ENCODE data around the gene MPO.
A peak's percentile ranks its signal among the peaks of the same experiment; 100 is the strongest.

MPO gene

DNA sequence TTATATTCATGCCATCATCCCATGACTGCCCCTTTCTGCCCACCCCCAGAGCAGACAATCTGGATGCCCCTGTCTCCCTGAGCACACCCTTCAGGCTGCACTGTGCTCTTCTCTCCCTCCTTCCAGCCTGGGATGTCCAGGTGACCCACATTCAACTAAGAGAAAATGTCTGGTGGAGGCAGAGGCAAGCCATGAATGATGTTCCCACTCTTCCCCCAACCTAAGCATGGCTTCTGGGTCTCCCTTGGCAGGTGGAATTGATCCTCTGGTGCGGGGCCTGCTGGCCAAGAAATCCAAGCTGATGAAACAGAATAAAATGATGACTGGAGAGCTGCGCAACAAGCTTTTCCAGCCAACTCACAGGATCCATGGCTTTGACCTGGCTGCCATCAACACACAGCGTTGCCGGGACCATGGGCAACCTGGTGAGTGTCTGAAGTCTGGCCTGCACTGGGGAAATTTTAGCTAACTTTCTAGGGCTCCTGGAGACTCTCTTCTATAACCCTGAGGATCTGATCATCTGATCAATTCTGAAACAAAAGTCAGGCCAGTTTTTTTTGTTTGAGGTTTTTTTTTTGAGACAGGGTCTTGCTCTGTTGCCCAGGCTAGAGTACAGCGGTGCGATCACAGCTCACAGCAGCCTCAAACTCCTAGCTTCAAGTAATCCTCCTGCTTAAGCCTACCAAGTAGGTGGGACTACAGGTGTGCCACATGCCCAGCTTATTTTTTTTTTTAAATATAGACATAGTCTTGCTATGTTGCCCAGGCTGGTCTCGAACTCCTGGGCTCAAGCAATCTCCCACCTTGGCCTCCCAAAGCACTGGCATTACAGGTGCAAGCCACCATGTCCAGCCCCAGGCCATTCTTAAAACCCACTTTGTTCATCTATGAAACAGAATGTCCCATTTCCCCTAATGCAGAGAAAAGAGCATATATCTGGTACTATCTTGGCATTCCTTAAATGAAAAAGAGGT is 14.5 kb downstream of the MPO start:
- DNase-seq (ENCODE audit: low read depth) = no peak

DNA sequence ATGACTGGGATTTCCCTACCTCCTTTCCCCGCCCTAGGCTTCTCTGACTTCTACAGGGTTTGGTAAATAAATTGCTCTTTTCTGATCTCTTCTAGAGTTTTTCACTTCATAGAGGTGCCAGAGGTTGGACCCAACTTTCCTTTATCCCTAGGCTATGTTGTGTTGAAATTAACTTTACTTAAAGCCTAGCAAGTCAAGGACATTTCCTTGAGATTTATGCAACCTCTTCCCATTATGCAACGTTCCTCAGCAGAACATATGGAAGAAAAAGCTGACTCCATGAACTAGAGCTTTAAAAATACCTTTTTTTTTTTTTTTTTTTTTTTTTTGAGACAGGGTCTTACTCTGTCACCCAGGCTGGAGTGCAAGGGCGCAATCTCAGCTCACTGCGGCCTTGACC is 15.5 kb downstream of the MPO start:
- no peak for DNase-seq (ENCODE audit: low read depth)

DNA sequence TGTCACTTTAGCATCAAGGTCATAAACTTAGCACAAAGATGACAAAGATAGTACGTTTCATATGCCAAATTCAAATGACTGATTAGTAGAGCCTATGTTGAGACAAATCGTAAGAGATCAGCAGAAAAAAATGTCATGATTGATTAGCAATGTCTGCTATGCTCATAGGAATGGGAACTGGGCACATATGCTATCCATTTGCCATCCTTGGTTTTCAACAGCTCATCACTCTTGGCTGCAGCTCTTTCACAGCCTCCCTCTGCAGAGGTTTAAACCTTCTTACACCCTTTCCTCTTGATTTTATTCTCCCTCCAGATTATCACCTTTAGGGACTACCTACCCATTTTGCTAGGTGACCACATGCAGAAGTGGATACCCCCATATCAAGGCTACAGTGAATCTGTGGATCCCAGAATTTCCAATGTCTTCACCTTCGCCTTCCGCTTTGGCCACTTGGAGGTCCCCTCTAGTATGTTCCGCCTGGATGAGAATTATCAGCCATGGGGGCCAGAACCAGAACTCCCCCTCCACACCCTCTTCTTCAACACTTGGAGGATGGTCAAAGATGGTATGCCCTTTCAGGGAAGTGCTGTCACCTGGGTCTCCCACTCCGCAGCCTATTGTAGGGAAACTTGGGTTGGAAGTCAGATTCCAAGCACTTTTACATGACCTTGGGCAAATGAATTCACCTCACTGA is 16.2 kb downstream of the MPO start:
- DNase-seq (ENCODE audit: low read depth) = no peak

DNA sequence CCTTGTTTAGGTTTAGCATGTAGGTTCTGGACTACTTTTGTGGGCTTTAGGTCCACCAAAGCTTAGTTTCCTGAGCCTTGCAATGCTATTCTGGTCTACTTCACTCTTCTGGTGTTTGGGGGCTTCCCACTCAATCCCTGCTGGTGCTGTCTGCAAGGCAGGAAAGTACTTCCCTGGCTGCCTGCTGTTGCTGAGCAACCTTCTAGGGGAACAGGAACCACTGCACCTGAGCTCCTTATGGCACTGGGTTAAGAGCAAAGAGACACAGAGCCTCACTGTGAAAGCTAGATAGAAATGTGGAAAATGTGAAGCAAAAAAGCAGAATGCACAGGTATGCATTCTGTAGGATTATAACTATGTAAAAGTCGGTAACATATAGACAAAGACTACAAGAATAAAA is 17.0 kb downstream of the MPO start:
- no peak for DNase-seq (ENCODE audit: low read depth)

DNA sequence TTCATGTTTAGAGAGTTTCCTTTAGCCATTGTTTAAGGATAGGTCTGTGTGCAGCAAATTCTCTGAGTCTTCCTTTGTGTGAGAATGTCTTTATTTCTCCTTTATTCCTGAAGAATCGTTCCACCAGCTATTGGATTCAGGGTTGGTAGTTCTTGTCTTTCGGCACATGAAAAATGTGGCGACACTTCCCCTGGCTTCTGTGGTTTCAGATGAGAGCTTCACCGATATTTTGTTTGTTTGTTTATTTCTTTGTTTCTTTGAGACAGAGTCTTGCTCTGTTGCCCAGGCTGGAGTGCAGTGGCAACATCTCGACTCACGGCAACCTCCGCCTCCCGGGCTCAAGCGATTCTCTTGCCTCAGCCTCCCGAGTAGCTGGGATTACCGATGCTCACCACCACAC is 18.6 kb downstream of the MPO start:
- no peak for DNase-seq (ENCODE audit: low read depth)

DNA sequence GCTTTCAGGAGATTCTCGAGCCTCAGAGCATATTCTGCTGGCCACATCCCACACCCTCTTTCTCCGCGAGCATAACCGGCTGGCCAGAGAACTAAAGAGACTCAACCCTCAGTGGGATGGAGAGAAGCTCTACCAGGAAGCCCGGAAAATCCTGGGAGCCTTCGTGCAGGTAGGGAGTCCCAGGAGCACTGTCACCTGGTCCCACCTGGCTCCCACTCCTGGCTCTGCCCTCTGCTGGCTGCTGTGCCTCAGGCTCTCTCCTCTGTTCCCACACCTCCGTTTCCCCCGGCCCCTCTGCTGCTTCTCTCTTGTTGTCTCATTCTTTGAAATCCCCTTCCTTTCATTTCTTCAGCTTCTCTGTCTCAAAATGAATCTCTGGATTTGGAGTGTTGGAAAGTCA is 25.9 kb downstream of the MPO start:
- DNase-seq (ENCODE audit: low read depth) = no peak

DNA sequence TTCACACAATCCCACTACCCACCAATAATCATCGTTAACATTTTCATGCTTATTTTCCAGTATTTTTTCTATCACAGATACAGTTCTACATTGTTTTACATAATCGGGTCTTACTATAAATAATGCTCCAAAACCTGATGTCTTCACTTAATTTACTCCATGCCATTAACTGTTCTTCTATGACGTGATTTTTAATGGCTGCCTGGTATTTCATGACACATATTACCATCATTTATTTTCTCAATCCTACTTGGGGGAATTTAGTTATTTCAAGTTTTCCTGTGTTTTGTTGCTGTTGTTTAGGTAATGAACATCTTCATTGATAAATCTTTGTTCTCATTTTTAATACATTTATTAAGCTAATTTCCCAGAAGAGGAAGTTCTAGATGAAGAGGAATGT is 27.7 kb downstream of the MPO start:
- DNase-seq (ENCODE audit: low read depth) = no peak

DNA sequence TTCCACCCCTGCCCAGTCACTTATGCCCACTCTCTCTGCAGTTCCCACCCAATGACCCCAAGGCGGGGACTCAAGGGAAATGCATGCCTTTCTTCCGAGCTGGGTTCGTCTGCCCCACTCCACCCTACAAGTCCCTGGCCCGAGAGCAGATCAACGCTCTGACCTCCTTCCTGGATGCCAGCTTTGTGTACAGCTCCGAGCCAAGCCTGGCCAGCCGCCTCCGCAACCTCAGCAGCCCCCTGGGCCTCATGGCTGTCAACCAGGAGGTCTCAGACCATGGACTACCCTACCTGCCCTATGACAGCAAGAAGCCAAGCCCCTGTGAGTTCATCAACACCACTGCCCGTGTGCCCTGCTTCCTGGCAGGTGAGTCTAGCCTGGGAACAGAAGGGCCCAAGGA is 28.6 kb downstream of the MPO start:
- no peak for DNase-seq (ENCODE audit: low read depth)

DNA sequence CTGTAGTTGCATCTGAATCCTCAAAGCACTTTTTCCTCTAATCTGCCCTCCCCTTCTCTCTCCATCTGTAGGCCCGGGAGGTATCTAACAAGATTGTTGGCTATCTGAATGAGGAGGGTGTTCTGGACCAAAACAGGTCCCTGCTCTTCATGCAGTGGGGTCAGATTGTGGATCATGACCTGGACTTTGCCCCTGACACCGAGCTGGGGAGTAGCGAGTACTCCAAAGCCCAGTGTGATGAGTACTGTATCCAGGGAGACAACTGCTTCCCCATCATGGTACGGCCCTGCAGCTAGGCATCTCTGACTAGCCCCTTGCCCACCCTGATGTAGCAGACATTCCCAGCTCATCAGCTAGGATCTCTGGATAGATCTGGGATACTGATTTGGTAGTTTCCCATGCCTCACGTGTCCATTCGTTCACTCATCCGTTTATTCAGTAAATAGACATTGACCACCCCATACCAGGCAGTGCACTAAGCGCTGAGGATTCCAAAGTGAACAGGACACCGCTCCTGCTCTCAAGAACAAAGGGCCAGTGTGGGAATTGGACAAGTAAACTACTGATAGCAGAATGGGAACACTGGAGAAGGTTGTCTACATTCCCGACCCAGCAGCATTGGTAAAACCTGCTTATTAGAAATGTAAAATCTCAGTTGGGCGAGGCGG is 30.3 kb downstream of the MPO start:
- DNase-seq (ENCODE audit: low read depth) = no peak

DNA sequence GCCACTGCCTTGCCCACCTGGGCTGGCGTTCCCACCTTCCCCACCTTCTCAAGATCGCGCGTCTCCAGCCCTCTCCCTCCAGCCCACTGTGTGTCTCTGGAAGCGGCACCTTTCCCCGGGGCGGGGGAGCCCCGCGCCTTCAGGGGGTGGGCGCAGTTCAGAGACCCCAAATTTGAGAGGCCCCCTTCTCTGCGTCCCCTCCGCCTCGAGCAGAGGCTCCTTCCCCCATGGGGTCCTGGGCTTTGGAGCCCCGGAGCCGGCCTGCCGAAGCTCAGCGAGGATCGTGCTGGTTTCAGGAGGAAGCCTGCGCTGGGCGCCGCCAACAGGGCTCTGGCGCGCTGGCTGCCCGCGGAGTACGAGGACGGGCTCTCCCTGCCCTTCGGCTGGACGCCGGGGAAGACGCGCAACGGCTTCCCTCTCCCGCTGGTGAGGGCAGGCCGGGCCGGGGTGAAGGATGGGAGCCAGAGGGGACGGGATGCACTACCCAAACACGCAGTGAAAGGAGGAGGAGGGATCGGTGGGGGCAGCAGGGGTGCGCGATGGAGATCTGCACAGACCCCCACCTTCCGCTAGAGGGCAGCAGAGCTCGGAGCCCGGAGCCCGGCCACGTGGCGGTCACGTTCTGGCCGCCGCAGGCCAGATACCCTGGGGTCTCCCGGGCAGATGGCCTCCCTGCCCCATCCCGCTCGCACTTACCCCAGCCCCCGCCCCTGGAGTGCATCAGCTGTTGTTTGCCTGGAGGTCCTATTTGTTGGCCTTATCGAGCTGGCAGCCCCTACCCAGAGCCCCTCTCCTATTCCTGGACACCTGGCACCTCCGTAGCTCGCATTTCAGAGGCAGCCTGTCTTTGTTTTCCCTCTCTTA is 31.2 kb downstream of the MPO start:
- DNase-seq (ENCODE audit: low read depth) = peak; percentile 70

DNA sequence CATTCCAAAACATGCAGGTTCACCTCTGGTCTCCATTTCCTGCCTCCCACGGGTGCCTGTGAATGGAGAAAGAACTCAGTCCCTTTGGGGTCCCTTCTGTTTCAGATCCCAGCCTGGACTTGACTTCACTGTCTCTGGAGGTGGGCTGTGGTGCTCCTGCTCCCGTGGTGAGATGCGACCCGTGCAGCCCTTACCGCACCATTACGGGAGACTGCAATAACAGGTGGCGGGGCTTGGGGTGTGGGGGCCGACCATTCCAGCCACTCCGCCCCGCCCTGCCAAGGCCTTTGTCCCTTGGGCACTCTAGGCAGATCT is 31.8 kb downstream of the MPO start:
- no peak for DNase-seq (ENCODE audit: low read depth)

DNA sequence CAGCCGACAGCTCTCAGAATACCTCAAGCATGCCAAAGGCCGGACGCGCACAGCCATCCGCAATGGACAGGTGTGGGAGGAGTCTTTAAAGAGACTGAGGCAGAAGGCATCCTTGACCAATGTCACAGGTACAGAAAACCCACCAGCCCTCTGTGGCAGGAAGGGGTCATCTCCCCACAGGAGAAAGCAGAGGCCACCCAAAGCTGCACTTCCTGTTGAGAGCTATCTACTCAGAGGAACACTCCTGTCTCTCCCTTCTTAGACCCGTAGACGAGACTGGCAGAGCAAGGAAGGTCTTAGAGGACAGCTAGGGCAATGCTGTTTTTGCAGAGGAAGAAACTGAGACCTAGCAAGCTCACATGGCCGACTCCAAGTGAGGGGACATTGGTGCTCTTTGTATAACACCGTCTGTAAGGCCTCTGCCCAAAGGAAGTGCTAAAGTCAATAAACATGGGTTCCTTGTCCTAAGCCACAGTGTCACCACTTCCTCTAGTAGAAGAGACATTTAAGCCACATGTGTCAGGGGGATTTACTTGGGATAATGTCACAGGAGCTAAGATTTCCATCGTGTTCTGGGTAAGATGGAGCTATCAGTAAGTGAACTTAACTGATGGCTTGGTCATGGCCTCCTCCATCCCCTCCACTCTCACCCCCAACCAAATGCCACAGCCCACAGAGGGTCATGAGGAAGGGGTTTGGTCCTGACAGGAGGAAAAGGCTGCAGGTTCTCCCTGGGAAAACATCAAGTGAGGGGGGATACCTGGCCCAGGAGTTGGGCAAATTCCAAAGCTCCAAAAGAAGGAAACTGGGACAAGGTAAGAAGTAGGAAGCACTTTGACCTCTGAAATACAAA is 33.0 kb downstream of the MPO start:
- DNase-seq (ENCODE audit: low read depth) = no peak

DNA sequence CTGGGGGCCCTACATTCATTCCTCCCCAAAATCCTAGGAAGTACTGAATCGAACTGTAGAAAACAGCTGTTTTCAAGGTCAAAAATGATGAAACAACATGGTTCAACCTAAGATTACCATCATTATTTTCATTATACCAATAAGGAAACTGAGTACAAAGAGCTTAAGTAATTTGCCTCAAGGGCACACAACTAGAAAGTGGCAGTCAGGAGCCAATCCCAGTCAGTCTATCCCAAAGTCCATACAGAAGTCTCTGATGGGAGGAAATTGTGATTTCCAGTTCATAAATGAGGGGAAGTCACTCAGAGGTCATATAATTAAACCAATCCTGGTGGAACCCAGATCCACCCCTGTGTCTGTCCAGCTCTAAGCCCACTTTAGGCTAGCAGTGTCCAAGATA is 34.0 kb downstream of the MPO start:
- no peak for DNase-seq (ENCODE audit: low read depth)

DNA sequence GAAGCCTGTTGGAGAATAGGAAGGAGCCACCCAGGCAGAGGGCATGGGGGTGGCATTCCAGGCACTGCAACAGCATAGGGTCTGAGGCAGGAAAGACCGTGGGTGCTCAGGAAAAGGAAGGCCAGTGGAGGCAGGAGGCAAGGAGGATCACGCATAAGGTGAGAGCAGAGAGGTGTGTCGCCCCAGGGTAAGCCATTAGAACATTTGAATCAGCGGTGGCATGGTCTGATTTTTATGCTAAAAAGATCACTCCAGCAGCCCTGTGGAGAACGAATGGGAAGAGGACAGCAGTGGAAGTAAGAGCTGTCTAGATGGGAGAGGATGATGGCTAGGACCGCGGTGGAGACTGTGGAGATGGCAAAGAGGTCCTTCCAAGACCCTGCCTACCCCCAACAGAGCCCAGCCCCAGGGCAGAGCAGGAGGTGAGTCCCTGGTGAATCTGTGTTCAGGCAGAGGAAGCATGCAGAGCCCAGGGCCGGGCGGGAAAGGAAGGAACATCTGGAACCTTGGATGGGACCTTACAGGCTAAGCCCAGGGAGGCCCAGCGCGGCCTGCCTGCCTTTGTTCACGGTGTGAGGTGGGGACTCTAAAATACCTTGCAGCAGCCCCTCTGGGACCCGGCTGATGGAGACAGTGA is 34.5 kb downstream of the MPO start:
- no peak for DNase-seq (ENCODE audit: low read depth)

DNA sequence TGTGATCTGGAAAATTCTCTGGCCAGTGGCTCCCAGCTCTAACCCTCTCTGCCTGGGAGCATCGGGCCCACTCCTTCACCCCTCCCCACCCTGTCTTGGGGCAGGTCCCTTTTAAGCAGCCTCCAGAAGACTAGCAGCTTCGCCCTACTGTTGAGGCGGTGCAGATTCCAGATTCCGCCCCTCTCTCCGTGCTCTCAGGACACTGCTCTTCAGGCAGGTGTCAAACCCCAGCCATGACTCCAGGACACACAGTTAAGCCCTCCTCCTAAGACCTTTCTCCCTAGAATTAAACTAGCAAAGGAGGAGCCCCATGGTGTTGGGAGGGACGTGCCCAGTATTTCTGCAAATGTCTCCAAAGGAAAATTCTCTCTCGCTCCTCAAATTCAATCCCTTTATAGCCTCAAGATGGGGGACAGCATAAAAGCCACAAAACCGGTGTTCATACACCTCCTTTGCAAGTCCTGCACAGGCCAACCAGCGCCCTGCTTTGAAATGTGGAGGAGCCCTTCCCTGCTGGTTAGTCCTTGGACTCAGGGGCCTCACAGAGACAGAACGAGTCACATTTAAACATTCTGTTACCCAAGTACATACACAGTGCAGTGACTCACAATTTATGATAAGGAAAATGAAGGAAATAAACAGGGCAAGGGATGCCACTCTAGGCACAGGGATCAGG is 35.2 kb downstream of the MPO start:
- DNase-seq (ENCODE audit: low read depth) = no peak

DNA sequence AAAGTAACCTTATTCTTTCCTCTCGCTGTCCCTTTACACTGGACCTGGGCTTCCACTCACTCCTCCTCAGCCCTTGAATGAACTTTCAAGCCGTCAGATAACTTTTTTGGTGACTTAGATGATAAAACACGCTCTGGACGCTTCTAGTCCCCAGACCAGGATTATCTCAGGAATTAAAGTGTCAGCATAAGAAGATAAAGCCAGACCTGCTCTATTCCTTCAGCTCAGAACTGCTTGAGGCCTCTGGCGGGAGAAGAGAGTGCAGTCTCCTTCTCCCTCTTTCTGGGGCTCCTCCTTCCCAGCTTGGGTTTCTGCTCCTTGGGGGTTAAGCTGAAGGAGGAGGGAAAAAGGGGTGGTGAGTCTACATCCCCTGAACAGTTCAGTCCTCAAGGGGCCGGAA is 35.8 kb downstream of the MPO start:
- DNase-seq (ENCODE audit: low read depth) = no peak

DNA sequence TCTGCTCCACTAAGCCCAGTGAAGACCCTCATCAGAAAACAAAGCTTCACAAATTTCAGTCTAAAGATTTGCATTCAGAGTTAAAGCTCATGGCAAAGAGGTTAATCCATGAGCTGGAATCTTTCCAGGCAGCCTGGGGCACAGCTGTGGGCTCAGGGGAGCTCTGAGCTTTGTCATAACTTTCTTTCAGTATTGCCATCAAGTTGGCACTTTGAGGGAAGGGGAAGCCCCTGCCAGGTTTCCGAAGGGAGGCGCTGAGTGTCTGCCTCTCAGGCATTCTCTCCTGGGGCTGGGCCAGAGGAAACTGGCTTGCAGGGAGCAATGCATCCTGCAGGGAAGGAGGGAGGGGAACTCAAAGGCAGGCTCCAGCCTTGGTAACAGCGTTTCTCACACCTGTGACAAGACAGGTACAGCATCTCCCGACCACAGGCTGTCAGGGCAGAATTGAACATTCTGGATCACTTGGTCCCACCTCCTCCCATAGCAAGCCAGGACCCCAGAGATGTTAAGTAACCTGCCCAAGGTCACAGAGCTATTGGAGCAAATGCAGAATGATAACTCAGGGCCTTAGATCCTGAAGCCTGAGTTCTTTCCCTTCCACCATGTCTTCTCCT is 38.5 kb downstream of the MPO start:
- no peak for DNase-seq (ENCODE audit: low read depth)

DNA sequence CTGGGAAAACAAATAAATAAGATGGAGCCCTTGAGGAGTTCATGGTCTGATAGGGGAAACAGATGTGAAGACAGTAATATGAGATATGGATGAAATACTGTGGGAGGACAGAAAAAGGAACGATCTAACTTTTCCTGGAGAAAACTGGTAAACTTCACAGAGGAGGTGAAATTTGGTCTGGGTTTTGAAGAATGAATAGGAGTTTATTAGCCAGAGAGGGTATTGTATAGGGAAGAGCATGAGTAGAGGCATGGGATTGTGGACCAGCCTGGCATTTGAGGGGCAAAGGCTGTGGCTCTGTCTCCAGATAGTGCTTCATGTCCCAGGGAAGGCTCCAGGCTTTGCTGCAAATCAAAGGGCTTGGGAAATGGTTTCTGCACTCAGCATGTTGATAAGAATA is 40.7 kb downstream of the MPO start:
- DNase-seq (ENCODE audit: low read depth) = no peak

DNA sequence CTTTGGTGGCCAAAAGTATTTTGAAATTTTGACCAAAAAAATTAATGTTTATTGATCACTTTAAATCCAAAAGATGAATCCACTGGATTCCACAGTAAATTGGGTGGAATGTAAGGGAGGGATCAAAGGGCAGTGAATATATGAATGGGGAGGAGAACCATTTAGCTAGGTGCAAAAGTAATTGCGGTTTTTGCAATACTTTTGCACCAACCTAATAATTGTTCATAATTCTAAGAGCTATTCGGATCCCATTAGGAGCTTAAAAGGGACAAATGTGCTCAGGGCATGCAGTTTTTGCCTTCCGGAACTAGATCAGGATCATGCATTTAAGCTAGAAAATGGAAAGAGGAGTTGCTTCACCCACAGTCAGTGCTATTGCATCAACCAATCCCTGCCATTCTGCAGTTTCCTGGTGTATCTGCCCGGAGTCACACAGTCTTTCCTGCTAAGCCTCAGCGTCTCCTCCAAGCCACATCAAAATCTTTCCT is 42.5 kb downstream of the MPO start, which contains the start of gene LPO:
TSS of gene LPO (plus strand) at position 438 of the 488 bp plus-strand sequence. CDS start 4,396 bp downstream, outside the sequence.
- no peak for DNase-seq (ENCODE audit: low read depth)
